K562 (cell line): ENCODE measurements around the gene SDS. TPM values are rescaled to one million over a fixed set of nuclear protein-coding genes. Genes with fewer than 3 reads are reported as not detected.

ENCODE experiments used
- CHD2 ChIP-seq: IDR thresholded peaks from 2 replicates; pipeline ENCODE4 v1.6.1; 2011; ENCODE audit warnings: low read depth, low read length
- MGA ChIP-seq: fragments of 450-650 bp; IDR thresholded peaks from 2 replicates; pipeline ENCODE4 v1.6.1; 2016; ENCODE audit warnings: mild to moderate bottlenecking, moderate library complexity
- RBM17 ChIP-seq: fragments of 200-400 bp; formaldehyde crosslinking; IDR thresholded peaks from 2 replicates; pipeline ENCODE4 v1.6.1; 2017; ENCODE audit warnings: low read depth, mild to moderate bottlenecking, low read length, borderline replicate concordance
- REST ChIP-seq, 2 experiments: fragments of 450-650 bp; formaldehyde crosslinking in 1 of 2; IDR thresholded peaks; 2 replicates each; pipeline versions ENCODE4 v1.4.0 to v1.6.1; 2014 to 2020; ENCODE audit warnings: mild to moderate bottlenecking in 2 of 2, borderline replicate concordance in 1 of 2, low read depth in 1 of 2
- SRSF1 ChIP-seq: fragments of 200-400 bp; formaldehyde crosslinking; IDR thresholded peaks from 2 replicates; pipeline ENCODE4 v1.6.1; 2017; ENCODE audit warnings: mild to moderate bottlenecking, low read depth, low read length, moderate library complexity
- ZEB2 ChIP-seq: fragments of 450-650 bp; IDR thresholded peaks from 2 replicates; pipeline ENCODE4 v1.6.1; 2016
- polyA plus RNA-seq, 8 experiments: library from polyadenylated mRNA; depleted of rRNA in 4 of 8; stranded (reverse) in 5 of 8; unstranded in 3 of 8; fragments of >200 nt; fragmentation: Nextera tagmentation in 2 of 8; fragmentation: Illumina TruSeq in 1 of 8; extraction: Ambion mirVana in 2 of 8; extraction: Trizol in 1 of 8; gene quantifications; 2 replicates each; pipeline versions ENCODE4 v1.2.1 to v1.2.3, GENCODE V29; 2011 to 2014; ENCODE audit warnings: inconsistent platforms in 1 of 8, missing spikeins in 1 of 8
- total RNA-seq, 7 experiments: library from RNA; depleted of rRNA in 6 of 7; stranded (reverse); fragments of >200 nt in 6 of 7; fragmentation: Illumina TruSeq in 2 of 7; extraction: Trizol in 2 of 7; gene quantifications; 2 replicates each; pipeline versions ENCODE4 v1.2.1 to v1.2.3, GENCODE V29; 2011 to 2021; ENCODE audit warnings: low replicate concordance in 1 of 7

Gene SDS
- total and polyA plus RNA-seq, 9 of the 15 experiments (the other 6 are each of a cell fraction or from before 2014, with no cell fraction given): 0.07 to 1.1 (median 0.12) TPM; not detected in 1

GRCh38 chr12:113440336-113440735, 36.6 kb upstream of the SDS start (continued):
- TF ChIP-seq REST (IDR thresholded peaks at IDR 0.05; ENCODE audit: borderline replicate concordance): no peak
- TF ChIP-seq REST (CRISPR knock-in tag; IDR thresholded peaks at IDR 0.05; ENCODE audit: low read depth): no peak
- no peak for TF ChIP-seq MGA
- TF ChIP-seq CHD2: no peak
- no peak for TF ChIP-seq ZEB2
- TF ChIP-seq RBM17: no peak
- TF ChIP-seq SRSF1: no peak
